Ishikawa (cell line): ENCODE data around the gene SPOCK1.

Experiments
- CEBPB ChIP-seq: IDR thresholded peaks from 2 replicates; pipeline ENCODE4 v1.6.1; 2012
- EGR1 ChIP-seq: IDR thresholded peaks from 2 replicates; pipeline ENCODE4 v1.6.1; 2012
- EP300 ChIP-seq: IDR thresholded peaks from 2 replicates; pipeline ENCODE4 v1.6.1; 2012; ENCODE audit warnings: borderline replicate concordance
- FOXM1 ChIP-seq: IDR thresholded peaks from 2 replicates; pipeline ENCODE4 v1.6.1; 2012; ENCODE audit warnings: low read depth, borderline replicate concordance
- NFIC ChIP-seq: IDR thresholded peaks from 2 replicates; pipeline ENCODE4 v1.6.1; 2012
- RAD21 ChIP-seq: IDR thresholded peaks from 2 replicates; pipeline ENCODE4 v1.6.1; 2012; ENCODE audit warnings: low read depth
- TAF1 ChIP-seq: IDR thresholded peaks from 2 replicates; pipeline ENCODE4 v1.6.1; 2012; ENCODE audit warnings: low read depth, mild to moderate bottlenecking
- TCF12 ChIP-seq: IDR thresholded peaks from 2 replicates; pipeline ENCODE4 v1.6.1; 2012; ENCODE audit warnings: low read depth
- TEAD4 ChIP-seq: IDR thresholded peaks from 2 replicates; pipeline ENCODE4 v1.6.1; 2012
- YY1 ChIP-seq: IDR thresholded peaks from 2 replicates; pipeline ENCODE4 v1.6.1; 2012; ENCODE audit warnings: low read depth
- ZBTB7A ChIP-seq: IDR thresholded peaks from 2 replicates; pipeline ENCODE4 v1.6.1; 2012; ENCODE audit warnings: low read depth
- TF ChIP-seq, protein P1 (sequence below): IDR thresholded peaks from 2 replicates; pipeline ENCODE4 v1.6.1; 2012; ENCODE audit warnings: low read depth, mild to moderate bottlenecking
- TF ChIP-seq, protein P2 (sequence below): IDR thresholded peaks from 2 replicates; pipeline ENCODE4 v1.6.1; 2012
- TF ChIP-seq, protein P3 (sequence below): IDR thresholded peaks from 2 replicates; pipeline ENCODE4 v1.6.1; 2012

SPOCK1 gene

DNA sequence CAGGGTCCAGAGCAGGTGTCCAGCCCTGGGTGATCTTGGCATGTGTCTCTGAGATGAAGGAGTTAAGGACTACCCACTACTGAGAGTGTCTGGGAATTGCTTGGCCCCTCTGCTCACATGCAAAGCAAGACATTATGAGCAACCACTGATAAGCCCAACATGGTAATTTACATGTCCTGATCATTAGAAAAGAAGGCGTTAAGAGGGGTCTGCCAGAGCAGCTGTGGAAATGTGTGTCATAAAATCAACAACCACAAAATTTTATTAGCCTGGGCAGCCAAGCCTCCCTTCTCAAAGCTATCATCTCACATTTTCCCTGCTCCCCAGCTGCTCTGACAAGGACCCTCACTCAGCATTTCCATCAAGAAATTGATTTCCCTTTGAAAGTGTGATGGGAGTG is 351.0 kb downstream of the SPOCK1 start:
- TF ChIP-seq NFIC (no peak), CEBPB (no peak), YY1 (no peak), TAF1 (no peak)
- TF ChIP-seq, protein P1, sequence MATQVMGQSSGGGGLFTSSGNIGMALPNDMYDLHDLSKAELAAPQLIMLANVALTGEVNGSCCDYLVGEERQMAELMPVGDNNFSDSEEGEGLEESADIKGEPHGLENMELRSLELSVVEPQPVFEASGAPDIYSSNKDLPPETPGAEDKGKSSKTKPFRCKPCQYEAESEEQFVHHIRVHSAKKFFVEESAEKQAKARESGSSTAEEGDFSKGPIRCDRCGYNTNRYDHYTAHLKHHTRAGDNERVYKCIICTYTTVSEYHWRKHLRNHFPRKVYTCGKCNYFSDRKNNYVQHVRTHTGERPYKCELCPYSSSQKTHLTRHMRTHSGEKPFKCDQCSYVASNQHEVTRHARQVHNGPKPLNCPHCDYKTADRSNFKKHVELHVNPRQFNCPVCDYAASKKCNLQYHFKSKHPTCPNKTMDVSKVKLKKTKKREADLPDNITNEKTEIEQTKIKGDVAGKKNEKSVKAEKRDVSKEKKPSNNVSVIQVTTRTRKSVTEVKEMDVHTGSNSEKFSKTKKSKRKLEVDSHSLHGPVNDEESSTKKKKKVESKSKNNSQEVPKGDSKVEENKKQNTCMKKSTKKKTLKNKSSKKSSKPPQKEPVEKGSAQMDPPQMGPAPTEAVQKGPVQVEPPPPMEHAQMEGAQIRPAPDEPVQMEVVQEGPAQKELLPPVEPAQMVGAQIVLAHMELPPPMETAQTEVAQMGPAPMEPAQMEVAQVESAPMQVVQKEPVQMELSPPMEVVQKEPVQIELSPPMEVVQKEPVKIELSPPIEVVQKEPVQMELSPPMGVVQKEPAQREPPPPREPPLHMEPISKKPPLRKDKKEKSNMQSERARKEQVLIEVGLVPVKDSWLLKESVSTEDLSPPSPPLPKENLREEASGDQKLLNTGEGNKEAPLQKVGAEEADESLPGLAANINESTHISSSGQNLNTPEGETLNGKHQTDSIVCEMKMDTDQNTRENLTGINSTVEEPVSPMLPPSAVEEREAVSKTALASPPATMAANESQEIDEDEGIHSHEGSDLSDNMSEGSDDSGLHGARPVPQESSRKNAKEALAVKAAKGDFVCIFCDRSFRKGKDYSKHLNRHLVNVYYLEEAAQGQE = no peak

DNA sequence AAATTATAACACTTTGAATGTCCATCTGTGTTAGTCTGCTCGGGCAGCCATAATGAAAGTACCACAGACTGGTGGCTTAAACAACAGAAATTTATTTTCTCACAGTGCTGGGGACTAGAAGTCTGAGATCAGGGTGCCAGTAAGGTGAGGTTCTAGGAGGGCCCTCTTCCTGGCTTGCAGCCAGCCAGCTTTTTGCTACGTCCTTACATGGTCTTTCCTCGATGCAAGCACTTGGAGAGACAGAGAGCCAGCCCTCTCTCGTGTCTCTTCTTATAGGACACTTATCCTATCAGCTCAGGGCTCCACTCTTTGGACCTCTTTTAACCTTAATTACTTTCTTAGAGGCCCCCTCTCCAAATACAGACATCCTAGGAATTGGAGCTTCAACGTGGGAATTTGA is 351.8 kb downstream of the SPOCK1 start:
- TF ChIP-seq, protein P2, sequence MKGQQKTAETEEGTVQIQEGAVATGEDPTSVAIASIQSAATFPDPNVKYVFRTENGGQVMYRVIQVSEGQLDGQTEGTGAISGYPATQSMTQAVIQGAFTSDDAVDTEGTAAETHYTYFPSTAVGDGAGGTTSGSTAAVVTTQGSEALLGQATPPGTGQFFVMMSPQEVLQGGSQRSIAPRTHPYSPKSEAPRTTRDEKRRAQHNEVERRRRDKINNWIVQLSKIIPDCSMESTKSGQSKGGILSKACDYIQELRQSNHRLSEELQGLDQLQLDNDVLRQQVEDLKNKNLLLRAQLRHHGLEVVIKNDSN = no peak
- no peak for TF ChIP-seq ZBTB7A
- TF ChIP-seq NFIC = no peak
- TF ChIP-seq FOXM1 = no peak
- no peak for TF ChIP-seq EGR1
- TF ChIP-seq TEAD4 = no peak
- TF ChIP-seq CEBPB = no peak
- no peak for TF ChIP-seq TCF12
- no peak for TF ChIP-seq YY1
- TF ChIP-seq, protein P1 = no peak
- TF ChIP-seq, protein P3, sequence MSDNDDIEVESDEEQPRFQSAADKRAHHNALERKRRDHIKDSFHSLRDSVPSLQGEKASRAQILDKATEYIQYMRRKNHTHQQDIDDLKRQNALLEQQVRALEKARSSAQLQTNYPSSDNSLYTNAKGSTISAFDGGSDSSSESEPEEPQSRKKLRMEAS = no peak
- no peak for TF ChIP-seq RAD21
- TF ChIP-seq TAF1 = no peak
- no peak for TF ChIP-seq EP300

DNA sequence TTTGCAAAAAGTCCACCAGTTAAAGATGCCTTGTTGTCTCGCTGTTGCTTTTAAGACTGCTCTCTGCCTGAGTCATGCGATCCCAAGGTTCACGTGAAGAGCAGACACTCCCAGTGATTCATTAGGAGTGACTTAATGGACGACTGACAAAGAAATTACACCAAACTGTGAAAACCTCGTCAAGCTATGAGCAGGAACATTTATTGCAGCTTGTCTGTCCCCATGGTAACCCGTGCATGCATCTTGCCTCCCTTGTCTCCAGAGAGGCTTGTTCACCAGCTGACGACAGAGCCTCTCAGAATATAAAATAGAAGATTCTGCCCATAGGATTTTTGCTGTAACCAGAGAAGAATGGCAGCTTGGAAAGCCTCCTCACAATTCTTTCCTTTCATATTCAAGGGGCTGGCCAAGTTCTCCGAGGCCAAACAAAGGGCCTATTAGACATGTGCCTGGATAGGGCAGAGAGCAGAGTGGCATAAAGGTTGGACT is 352.7 kb downstream of the SPOCK1 start:
- TF ChIP-seq TCF12 (no peak), EGR1 (no peak), TEAD4 (no peak), CEBPB (no peak), EP300 (no peak), RAD21 (no peak)
- TF ChIP-seq, protein P3 = no peak
- TF ChIP-seq, protein P1 = no peak

DNA sequence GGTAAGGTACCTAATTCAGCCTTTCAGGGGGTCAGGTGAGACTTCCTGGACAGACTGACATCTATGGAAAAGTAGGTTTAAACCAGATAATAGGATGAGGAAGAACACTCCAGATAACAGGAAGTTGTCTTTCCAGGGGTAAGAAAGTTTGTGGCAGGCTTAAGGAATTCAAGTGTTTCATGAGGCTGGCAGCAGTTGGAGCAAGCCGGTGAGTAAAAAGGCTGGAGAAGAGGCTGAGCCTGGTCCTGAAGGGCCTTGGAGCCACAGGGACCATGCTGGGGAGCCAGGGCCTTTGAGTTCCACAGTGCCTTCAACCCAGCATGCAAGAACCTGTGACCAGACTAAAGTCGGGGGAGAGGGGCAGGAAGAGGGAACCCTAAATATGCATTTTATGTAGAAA is 353.4 kb downstream of the SPOCK1 start:
- TF ChIP-seq FOXM1 (no peak), NFIC (no peak), RAD21 (no peak), EGR1 (no peak), ZBTB7A (no peak), CEBPB (no peak), TAF1 (no peak), EP300 (no peak)
- TF ChIP-seq, protein P2 = no peak
- TF ChIP-seq, protein P1 = no peak
